Measurements from ENCODE around the gene ZNF76. TPM values are rescaled to one million over a fixed set of nuclear protein-coding genes. Genes with fewer than 3 reads are reported as not detected.

Gene ZNF76
- total and polyA plus RNA-seq, 9 of the 15 experiments (the other 6 are each of a cell fraction or from before 2014, with no cell fraction given): 1.2 to 17.8 (median 10.7) TPM

DNA sequence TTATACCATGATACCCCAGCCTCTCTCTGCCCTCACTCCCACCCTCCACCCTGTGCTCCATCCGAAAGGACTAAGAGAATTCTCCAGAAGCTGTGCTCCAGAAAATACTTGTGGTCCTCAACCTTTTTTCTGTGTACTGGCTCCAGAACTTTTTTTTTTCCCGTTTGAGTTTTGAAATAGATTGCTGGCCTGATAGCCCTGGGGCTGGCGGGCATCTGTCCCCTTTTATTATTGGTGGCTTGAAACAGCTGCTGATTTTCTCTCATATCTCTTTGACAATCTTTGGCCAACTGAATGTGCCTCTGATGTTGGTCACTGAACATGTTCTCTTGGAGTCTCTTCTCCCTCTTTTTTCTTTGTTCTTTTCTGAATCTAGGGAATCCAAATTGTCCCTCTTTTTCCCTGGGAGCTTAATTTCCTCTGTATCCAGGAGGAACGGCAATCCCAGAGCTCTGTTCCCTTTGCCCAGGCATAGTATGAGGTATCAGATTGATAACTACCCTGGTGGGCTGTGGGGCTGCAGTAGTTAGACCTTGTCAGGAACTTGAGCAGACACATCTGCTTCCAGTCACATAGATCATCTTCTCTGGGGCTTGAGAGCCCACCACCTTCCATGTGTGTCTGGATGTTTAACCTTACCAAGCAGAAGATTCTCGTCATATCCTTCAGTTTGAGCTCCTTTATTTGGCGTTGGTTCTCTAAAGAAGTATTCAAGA is 84.5 kb downstream of the ZNF76 start (continued):
- no peak for TF ChIP-seq ZNF197 (CRISPR knock-in tag; IDR thresholded peaks at IDR 0.05; ENCODE audit: low read depth)
- no peak for TF ChIP-seq SNRNP70 (optimal IDR thresholded peaks at IDR 0.05; ENCODE audit: low read depth, low read length)
- no peak for TF ChIP-seq ZNF133 (CRISPR knock-in tag; IDR thresholded peaks at IDR 0.05)
- TF ChIP-seq, protein P1, sequence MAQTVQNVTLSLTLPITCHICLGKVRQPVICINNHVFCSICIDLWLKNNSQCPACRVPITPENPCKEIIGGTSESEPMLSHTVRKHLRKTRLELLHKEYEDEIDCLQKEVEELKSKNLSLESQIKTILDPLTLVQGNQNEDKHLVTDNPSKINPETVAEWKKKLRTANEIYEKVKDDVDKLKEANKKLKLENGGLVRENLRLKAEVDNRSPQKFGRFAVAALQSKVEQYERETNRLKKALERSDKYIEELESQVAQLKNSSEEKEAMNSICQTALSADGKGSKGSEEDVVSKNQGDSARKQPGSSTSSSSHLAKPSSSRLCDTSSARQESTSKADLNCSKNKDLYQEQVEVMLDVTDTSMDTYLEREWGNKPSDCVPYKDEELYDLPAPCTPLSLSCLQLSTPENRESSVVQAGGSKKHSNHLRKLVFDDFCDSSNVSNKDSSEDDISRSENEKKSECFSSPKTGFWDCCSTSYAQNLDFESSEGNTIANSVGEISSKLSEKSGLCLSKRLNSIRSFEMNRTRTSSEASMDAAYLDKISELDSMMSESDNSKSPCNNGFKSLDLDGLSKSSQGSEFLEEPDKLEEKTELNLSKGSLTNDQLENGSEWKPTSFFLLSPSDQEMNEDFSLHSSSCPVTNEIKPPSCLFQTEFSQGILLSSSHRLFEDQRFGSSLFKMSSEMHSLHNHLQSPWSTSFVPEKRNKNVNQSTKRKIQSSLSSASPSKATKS (CRISPR knock-in tag; IDR thresholded peaks at IDR 0.05): no peak
- no peak for TF ChIP-seq TAL1 (IDR thresholded peaks at IDR 0.05)
- 0 out of 2 replicates have a peak, but pooled peaks have one; percentile 32 for TF ChIP-seq ARID2 (IDR thresholded peaks at IDR 0.05)
- no peak for TF ChIP-seq RBM25 (IDR thresholded peaks at IDR 0.05; ENCODE audit: low read depth, low read length, severe bottlenecking)
- TF ChIP-seq, protein P2, sequence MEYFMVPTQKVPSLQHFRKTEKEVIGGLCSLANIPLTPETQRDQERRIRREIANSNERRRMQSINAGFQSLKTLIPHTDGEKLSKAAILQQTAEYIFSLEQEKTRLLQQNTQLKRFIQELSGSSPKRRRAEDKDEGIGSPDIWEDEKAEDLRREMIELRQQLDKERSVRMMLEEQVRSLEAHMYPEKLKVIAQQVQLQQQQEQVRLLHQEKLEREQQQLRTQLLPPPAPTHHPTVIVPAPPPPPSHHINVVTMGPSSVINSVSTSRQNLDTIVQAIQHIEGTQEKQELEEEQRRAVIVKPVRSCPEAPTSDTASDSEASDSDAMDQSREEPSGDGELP (CRISPR knock-in tag; IDR thresholded peaks at IDR 0.05; ENCODE audit: borderline replicate concordance): 0 out of 2 replicates have a peak, but pooled peaks have one; percentile 3
- TF ChIP-seq FUS (optimal IDR thresholded peaks at IDR 0.05; ENCODE audit: low read depth, low read length): no peak
- TF ChIP-seq, protein P3, sequence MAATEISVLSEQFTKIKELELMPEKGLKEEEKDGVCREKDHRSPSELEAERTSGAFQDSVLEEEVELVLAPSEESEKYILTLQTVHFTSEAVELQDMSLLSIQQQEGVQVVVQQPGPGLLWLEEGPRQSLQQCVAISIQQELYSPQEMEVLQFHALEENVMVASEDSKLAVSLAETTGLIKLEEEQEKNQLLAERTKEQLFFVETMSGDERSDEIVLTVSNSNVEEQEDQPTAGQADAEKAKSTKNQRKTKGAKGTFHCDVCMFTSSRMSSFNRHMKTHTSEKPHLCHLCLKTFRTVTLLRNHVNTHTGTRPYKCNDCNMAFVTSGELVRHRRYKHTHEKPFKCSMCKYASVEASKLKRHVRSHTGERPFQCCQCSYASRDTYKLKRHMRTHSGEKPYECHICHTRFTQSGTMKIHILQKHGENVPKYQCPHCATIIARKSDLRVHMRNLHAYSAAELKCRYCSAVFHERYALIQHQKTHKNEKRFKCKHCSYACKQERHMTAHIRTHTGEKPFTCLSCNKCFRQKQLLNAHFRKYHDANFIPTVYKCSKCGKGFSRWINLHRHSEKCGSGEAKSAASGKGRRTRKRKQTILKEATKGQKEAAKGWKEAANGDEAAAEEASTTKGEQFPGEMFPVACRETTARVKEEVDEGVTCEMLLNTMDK (IDR thresholded peaks at IDR 0.05; ENCODE audit: borderline replicate concordance, insufficient read depth, low read depth, low read length, poor library complexity, severe bottlenecking): no peak
- no peak for TF ChIP-seq KHSRP (IDR thresholded peaks at IDR 0.05)
- TF ChIP-seq SREBF1 (IDR thresholded peaks at IDR 0.05; ENCODE audit: borderline replicate concordance, low read depth, low read length): no peak
- no peak for TF ChIP-seq ZNF408 (CRISPR knock-in tag; IDR thresholded peaks at IDR 0.05; ENCODE audit: low read depth)
- TF ChIP-seq FOXK1 (CRISPR knock-in tag; IDR thresholded peaks at IDR 0.05; ENCODE audit: borderline replicate concordance): no peak
- no peak for TF ChIP-seq IFI16 (CRISPR knock-in tag; IDR thresholded peaks at IDR 0.05)
- peak in 1 of 2 experiments; percentile 97; a peak in 2 of 4 replicates for TF ChIP-seq ARNT (IDR thresholded peaks at IDR 0.05)
- TF ChIP-seq CC2D1A (IDR thresholded peaks at IDR 0.05): 0 out of 2 replicates have a peak, but pooled peaks have one; percentile 18
- TF ChIP-seq EHMT2 (IDR thresholded peaks at IDR 0.05): no peak
- TF ChIP-seq, protein P4, sequence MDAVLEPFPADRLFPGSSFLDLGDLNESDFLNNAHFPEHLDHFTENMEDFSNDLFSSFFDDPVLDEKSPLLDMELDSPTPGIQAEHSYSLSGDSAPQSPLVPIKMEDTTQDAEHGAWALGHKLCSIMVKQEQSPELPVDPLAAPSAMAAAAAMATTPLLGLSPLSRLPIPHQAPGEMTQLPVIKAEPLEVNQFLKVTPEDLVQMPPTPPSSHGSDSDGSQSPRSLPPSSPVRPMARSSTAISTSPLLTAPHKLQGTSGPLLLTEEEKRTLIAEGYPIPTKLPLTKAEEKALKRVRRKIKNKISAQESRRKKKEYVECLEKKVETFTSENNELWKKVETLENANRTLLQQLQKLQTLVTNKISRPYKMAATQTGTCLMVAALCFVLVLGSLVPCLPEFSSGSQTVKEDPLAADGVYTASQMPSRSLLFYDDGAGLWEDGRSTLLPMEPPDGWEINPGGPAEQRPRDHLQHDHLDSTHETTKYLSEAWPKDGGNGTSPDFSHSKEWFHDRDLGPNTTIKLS (IDR thresholded peaks at IDR 0.05; ENCODE audit: borderline replicate concordance, low read depth): no peak
- TF ChIP-seq KDM5B (IDR thresholded peaks at IDR 0.05; ENCODE audit: insufficient replicate concordance, low read depth, low read length): peak; percentile 10
- no peak for TF ChIP-seq ZNF165 (CRISPR knock-in tag; IDR thresholded peaks at IDR 0.05; ENCODE audit: borderline replicate concordance)
- TF ChIP-seq MTA1 (IDR thresholded peaks at IDR 0.05; ENCODE audit: borderline replicate concordance): no peak
- TF ChIP-seq KLF1 (tag; IDR thresholded peaks at IDR 0.05): no peak

All from K562 (cell line).